DMS79 treated with DMSO at 0.1 percent for 48 hours (cell line): ENCODE data around the gene MRGPRX3.
"Not testable (repeated sequence)": the region's sequence is repeated elsewhere in the genome, so short reads cannot be mapped to it uniquely, and the experiment has no call there.

ENCODE experiments used
- DNase-seq: peaks from one replicate; lab custom pipeline; 2025; lab: John Stamatoyannopoulos, UW

The MRGPRX3 gene

GRCh38 chr11:18132341-18132740 is at the start of gene MRGPRX3:
MRGPRX3 (plus strand) TSS chr11:18132571; CDS start chr11:18137203, 4,632 bp downstream.
- DNase-seq: no peak

- DNase-seq: no peak
Measured at GRCh38 chr11:18088366-18088765, 44.0 kb upstream of the MRGPRX3 start.

- no peak for DNase-seq
Measured at GRCh38 chr11:18088966-18089365, 43.4 kb upstream of the MRGPRX3 start.

GRCh38 chr11:18091731-18092130 is 40.6 kb upstream of the MRGPRX3 start:
- no peak for DNase-seq

GRCh38 chr11:18093959-18094358 is 38.4 kb upstream of the MRGPRX3 start:
- DNase-seq: no peak

GRCh38 chr11:18100926-18101656 is 31.3 kb upstream of the MRGPRX3 start:
- DNase-seq: no peak

- no peak for DNase-seq
Measured at GRCh38 chr11:18105086-18105801, 27.1 kb upstream of the MRGPRX3 start.

- DNase-seq: peak; percentile 65
Measured at GRCh38 chr11:18105802-18106574, 26.4 kb upstream of the MRGPRX3 start, which contains the start of gene SAAL1. SAAL1 (minus strand) TSS chr11:18106082; CDS start chr11:18106041, 41 bp downstream.

GRCh38 chr11:18106688-18107087 is 25.7 kb upstream of the MRGPRX3 start:
- DNase-seq: no peak

GRCh38 chr11:18108254-18108653 is 24.1 kb upstream of the MRGPRX3 start:
- no peak for DNase-seq

- DNase-seq: no peak
Measured at GRCh38 chr11:18111005-18111404, 21.4 kb upstream of the MRGPRX3 start.

GRCh38 chr11:18115360-18116127 is 16.8 kb upstream of the MRGPRX3 start:
- peak; percentile 79 for DNase-seq

- DNase-seq: not testable (repeated sequence)
Measured at GRCh38 chr11:18121331-18121828, 11.0 kb upstream of the MRGPRX3 start.

- DNase-seq: not testable (repeated sequence)
Measured at GRCh38 chr11:18131115-18131514, 1.3 kb upstream of the MRGPRX3 start.

GRCh38 chr11:18135308-18135707 is 2.9 kb downstream of the MRGPRX3 start:
- DNase-seq: no peak

GRCh38 chr11:18137186-18137800 is 4.9 kb downstream of the MRGPRX3 start:
- no peak for DNase-seq

- DNase-seq: no peak
Measured at GRCh38 chr11:18140145-18140544, 7.8 kb downstream of the MRGPRX3 start.

GRCh38 chr11:18144243-18144642 is 11.9 kb downstream of the MRGPRX3 start:
- no peak for DNase-seq

- no peak for DNase-seq
Measured at GRCh38 chr11:18145025-18145424, 12.7 kb downstream of the MRGPRX3 start.

- DNase-seq: no peak
Measured at GRCh38 chr11:18145837-18146236, 13.5 kb downstream of the MRGPRX3 start.

GRCh38 chr11:18151581-18151980 is 19.2 kb downstream of the MRGPRX3 start:
- no peak for DNase-seq
